Activated T-cell treated with anti-CD3 and anti-CD28 coated beads, Interleukin-2, amount 50 U/mL, for 1 hour (primary cell): ENCODE results near the gene RAB4A.

ENCODE experiments used
- DNase-seq: peaks from one replicate; pipeline ENCODE4 v3.0.0-alpha.2; 2020

The RAB4A gene

GRCh38 chr1:229270547-229271447 is at the start of gene RAB4A:
RAB4A (plus strand) TSS chr1:229271111; CDS start chr1:229271340, 229 bp downstream.
- DNase-seq: peak; percentile 77

DNA sequence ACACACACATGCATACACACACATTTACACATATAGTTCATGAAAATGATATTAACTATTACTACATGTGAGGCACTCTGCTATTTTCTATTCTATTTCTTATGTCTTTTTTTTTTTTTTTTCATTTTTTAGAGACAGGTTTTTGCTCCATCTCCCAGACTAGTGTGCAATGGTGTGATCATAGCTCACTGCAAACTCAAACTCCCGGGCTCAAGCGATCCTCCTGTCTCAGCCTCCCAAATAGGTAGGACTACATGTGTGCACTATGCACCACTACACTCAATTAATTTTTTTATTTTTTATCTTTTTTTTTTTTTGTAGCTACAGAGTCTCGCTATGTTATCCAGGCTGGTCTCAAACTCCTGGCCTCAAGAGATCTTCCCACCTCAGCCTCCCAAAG is 48.8 kb upstream of the RAB4A start:
- DNase-seq: no peak

GRCh38 chr1:229223498-229223897 is 47.4 kb upstream of the RAB4A start:
- DNase-seq: no peak

GRCh38 chr1:229224308-229224707 is 46.6 kb upstream of the RAB4A start:
- DNase-seq: no peak

DNA sequence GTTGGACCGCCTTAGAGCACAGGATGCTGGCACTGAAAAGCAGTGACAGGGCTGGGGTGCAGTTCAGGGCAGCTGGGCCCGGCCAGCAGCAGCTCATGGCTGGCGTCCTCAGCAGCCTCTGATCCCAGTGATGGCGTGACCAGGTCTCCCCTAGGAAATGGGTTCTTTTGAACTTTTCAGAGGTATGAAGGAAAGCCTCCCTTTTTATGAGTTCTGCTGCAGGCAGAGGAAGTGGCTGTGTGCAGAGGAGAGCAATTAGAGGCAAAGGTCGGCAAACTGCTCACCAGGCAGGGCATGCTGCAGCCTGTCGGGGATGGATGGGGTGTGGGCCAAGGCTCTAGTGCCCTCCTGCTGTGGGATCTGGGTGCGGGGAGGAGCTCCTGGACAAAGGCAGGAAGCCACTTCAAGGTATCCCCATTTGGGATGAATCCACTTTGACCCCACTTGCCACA is 45.6 kb upstream of the RAB4A start:
- no peak for DNase-seq

DNA sequence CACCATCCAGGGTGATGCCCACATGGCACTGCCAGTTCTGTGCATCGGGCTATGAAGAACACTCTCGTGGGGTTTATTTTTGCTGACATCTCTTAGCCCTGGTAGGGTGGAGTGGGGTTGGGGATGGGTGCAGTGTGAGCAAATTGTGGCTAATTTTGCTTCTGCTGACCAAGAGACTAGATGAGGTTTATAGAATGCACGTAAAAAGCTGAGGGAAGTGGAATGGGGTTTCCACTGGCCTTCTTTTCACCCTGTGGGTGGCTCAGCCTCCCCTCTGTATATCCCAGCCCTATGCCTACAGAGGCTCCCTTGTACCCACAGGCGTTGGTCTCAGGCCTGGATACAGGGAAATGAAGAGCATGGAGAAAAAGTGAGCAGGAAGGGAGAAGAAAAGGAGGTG is 44.1 kb upstream of the RAB4A start:
- no peak for DNase-seq

DNA sequence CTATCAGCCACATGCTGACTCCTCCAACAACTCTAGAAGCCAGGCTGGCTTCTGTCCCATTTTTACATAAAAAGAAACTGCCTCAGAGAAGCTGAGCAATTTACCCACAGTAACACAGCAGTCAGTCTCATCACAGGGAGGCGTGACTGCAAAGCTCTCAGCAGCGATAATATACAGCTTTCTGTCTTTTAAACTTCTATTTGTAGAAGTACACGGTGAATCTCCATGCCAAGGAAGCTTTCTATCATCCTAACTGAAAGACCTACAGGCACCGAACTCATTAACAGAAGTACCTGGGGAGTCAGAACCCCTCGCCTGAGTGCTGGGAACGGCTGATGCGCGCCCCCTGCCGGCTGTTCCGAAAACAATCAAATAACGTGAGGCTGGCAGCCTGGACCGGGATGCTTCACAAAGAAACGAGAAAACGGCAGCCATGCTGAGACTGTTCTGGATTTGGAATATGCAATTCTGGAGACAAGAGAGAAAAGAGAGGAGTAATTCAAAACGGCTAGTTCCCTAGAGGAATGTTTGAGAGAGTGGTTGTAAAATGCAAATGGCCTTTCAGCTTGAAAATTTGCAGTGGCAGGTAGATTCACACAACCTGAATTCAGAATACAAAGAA is 43.5 kb upstream of the RAB4A start:
- DNase-seq: peak; percentile 84

- DNase-seq: no peak
These were observed 42.4 kb upstream of the RAB4A start for GRCh38 chr1:229228522-229228921.

- DNase-seq: no peak
These were observed 41.7 kb upstream of the RAB4A start for GRCh38 chr1:229229137-229229720.

DNA sequence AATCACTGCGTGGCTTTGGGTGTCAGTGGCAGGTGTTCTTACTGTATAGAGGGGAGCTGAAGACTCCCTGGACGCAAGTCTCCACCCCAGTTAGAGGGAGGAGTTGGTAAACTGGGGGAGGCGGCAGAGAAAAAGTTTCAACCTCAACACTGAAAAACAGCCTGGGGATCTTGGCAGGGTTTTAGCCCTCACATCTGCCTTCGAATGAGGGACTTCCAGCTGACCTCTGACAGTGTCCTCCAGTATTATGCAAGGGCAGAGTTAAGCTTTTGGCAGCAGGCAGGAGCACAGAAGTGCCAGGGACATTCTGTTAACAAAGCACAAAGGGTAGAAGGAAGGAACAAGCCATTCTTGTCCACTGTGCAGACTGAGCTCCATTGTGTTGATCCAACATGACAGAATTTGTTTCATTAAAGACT is 41.2 kb upstream of the RAB4A start:
- no peak for DNase-seq

GRCh38 chr1:229230140-229230892 is 40.6 kb upstream of the RAB4A start:
- DNase-seq: no peak

DNA sequence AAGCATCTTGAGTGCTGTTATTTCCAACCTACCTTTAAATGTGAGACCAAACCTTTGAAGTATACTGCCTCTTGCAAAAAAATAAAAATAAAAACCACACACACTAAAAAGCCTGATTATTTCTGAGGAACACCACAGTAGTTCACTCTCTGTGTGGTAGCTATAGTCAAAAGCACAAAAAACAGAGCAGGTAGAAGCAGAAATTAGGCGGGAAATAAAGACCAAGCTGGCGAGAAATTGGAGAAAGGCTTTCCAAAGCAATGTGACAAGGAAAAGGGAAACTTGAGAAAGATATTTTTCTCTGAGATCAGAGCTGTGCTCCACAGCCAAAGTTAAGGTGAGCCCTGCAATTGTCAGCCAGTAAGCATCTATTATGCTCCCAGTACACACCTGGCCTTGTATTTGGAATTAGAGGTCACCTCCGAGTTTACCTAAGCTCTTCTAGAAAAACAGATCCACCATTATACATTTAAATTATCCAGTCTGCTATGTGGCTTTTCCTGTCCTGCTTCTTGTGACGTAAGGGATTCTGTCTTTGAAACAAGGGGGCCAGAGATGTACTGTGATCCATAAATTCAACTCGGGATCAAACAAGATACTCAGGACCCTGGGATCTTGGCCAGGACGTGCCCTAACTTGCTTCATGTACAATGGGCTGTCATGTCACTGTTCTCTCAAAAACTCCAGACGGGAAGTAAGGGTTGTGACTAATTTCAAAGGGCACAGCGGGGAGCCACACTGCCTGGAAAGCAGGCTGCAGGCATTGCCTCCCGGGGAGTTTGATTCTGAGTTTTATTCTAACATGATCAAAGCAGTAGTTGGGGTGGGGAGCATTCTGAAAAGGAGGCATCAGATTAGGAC is 39.8 kb upstream of the RAB4A start:
- DNase-seq: no peak

- DNase-seq: no peak
These were observed 39.2 kb upstream of the RAB4A start for GRCh38 chr1:229231754-229232119.

- DNase-seq: no peak
These were observed 35.9 kb upstream of the RAB4A start for GRCh38 chr1:229234870-229235472.

DNA sequence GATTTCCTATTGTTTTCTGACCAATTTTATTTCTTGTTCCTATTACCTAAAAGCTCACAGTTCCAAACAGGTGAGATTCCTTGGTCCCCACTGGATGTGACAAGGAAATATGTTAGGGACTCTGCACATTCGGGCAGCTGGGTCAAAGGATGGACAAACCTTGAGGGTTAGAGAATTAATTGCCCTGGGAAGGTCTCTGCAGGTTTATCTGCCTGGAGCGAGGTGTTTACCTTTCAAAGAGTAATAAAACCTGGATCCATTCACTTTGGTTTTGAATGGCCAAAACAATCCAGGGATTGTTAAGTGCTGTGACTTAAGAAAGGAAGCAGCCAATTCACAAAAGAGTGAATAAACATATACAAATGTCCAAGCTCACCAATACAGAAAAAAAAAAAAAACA is 33.6 kb upstream of the RAB4A start:
- no peak for DNase-seq

GRCh38 chr1:229238231-229238630 is 32.7 kb upstream of the RAB4A start:
- DNase-seq: no peak

DNA sequence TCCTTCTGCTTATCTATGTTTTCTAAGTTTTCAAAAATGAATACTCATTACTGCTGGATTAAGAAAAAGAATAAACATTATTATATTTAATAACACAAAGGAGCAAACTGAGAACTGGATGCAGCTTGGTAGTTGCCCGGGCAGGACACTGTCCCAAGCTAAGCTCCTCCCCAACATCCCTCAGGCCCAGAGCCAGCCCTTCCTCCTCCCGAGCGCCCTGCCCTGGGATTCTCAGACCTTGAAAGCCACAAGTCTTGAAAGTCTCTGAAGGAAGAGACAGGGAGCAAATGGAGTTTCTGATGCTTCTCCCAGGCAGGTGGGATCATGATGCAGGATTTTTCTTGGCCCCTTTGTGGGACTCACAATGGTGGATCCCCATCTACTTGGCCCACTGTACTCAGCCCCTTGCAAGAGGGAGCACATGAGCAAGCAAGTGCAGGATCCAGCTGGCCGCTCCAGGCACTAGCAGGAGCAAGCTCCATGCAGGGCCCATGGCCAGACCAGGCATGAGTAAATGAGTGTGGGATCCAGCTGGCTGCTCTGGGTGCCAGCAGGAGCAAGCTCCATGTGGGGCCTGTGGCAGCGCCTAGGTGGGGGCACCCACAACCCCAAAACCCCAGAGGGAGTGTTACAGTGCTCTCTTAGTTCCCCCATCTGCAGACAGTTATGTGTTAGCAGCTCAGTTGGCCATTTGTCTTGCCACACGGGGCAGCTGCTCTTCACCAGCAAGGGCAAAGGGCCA is 32.1 kb upstream of the RAB4A start:
- no peak for DNase-seq

- DNase-seq: no peak
These were observed 30.4 kb upstream of the RAB4A start for GRCh38 chr1:229240532-229240931.

GRCh38 chr1:229241390-229241789 is 29.5 kb upstream of the RAB4A start:
- no peak for DNase-seq

GRCh38 chr1:229243638-229244037 is 27.3 kb upstream of the RAB4A start:
- DNase-seq: no peak

GRCh38 chr1:229244091-229244490 is 26.8 kb upstream of the RAB4A start:
- DNase-seq: no peak
